Renal cortical epithelial cell (primary cell): ENCODE results near the gene LRRIQ4. TPM values are rescaled to one million over a fixed set of nuclear protein-coding genes. Genes with fewer than 3 reads are reported as not detected.

ENCODE experiments used
- DNase-seq: peaks from one replicate; pipeline ENCODE4 v3.0.0-alpha.2; 2011; ENCODE audit warnings: low read depth
- total RNA-seq: library from RNA; depleted of rRNA; stranded (reverse); fragments of >200 nt; gene quantifications from 2 replicates; pipeline ENCODE4 v1.2.3, GENCODE V29; 2014

The LRRIQ4 gene
- total RNA-seq, result 0.17 TPM in 1 of 2 replicates, not detected in the other

DNA sequence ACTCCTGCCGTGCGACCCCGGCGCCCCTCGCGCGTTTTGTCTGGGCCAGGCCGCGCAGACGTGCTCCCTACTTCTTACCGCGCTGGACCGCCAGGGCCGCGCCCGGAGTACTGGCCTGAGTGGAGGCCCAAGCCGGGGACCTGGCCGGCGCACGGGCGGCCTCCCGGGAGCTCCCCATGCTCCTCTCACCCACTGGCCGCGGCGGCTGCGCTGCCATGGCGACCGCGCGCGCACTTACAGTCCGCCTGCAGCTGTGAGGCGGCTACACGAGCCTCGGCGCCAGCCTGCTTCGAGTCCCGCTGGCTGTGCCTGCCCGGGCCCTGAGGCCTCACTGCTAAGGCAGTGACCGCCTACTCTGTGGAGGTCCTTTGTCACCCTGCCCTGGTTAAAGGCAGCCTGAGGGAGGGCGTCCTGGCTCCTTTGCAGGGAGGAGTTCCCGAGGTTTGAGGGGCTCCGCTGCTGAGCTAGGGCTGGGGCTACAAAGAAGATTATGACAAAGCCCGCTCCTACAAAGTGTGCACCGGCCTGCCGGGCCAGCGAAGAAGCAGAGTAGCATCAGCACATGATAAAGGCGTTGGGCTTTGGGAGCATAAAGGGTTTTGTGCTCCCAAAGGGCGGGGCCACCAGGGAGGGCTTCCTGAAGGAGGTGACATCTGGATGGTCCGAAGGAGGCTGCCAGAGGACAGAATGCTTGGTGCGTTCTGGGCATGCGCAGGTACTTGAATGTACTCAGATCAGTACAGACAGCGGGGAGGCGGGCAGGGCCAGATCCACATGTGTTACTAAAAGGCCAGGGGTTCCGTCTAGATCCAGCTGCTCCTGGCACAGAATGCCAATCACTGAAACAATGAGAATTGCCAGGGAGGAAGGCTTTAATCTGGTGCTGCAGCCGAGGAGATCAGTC, at the start of gene LRRIQ4, which contains the start of gene LRRC34:
LRRIQ4 (plus strand) TSS at position 539 of the 904 bp plus-strand sequence. CDS start 9,052 bp downstream, outside the sequence.
LRRC34 (minus strand) TSS at position 573 of the 904 bp plus-strand sequence; CDS start at position 217, 356 bp downstream.
- DNase-seq, result peak; percentile 66

DNA sequence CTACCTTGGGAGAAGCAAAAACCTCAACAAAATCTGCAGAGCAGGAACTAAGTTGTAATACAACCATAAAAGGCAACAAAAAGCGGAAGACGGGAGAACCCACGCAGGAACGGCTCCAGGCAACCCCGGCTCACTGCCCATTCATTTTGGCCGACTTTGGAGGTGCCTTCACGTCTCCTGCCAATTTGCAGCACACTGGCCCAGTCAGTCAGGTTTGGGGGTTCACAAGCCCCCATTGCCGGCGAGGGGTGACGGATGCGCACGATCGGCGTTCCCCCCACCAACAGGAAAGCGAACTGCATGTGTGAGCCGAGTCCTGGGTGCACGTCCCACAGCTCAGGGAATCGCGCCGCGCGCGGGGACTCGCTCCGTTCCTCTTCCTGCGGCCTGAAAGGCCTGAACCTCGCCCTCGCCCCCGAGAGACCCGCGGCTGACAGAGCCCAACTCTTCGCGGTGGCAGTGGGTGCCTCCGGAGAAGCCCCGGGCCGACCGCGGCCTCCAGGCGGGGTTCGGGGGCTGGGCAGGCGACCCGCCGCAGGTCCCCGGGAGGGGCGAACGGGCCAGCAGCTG, 48.3 kb upstream of the LRRIQ4 start:
- DNase-seq, result peak; percentile 45

DNA sequence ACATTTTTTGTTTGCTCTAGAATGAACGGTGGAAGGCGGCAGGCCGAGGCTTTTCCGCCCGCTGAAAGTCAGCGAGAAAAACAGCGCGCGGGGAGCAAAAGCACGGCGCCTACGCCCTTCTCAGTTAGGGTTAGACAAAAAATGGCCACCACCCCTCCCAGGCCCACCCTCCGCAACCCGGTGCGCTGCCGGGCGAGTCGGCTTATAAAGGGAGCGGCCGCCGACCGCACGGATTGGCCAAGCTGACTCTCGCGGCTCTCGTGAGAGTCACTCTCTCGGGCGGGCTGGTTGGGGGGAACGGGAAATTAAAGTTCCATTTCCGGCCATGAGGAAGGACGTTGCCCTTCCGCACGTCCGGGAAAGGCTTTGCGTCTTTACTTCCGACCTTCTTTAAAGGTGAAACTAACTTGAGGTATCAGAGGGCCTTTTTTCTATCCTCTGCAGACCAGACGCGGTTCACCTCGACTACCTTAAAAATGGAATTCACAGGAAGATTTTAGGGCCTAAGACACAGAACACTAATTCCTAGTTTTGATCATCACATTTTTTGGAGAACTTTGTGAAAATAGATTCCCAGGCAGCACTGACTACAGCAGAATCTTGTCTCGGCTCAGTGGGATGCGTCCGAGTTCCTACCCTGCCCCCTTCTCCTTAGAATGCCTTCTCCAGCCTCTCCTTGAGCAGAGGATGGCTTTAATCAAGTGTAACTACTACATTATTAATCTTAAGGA, 47.6 kb upstream of the LRRIQ4 start, which contains the start of gene TERC:
TERC (minus strand) TSS at position 179 of the 731 bp plus-strand sequence.
- peak; percentile 85 for DNase-seq

DNA sequence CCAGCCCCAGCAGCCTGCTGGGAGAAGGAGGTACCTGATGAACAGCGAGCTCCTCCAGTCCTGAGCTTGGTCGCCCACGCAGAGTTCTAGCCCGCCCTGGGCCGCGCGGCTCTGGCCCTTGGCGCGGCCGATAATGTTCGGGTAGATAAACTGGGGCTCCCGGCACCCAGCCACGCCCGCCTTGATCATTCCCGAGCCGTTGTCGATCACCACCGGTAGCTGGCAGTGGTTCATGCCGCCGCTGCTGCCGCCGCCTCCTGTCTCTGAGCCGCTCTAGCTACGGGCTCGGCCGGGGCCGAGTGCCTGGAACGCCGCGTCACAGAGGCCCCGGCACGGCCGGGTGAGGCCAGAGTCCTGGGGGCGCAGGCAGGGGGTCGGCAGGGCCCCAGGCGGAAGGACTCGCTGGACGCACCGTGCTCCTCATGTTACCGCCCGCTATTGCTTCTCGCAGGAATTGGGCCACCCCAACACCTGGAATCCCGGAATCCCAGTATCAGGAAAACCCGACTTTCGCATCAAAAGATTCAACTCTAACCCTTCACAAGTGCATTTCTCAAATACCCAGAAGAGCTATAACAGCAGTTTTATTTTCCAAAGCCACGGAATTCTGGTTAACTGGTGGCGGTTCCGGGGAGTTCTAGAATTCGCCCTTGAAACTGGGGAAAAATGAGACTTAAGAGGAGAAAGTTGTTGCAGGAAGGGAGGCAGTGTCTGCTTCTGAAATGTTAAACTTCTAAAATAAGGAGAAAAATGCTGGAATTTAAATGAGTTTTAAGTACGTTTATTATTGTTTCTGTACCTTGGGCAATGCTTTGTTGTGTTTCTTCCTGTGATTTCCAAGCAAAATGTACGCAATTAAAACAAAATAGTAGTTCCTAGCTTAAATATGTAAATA, 43.1 kb upstream of the LRRIQ4 start, which contains the start of gene ACTRT3:
ACTRT3 (minus strand) TSS at position 275 of the 895 bp plus-strand sequence; CDS start at position 234, 41 bp downstream.
- DNase-seq, result peak; percentile 57

DNA sequence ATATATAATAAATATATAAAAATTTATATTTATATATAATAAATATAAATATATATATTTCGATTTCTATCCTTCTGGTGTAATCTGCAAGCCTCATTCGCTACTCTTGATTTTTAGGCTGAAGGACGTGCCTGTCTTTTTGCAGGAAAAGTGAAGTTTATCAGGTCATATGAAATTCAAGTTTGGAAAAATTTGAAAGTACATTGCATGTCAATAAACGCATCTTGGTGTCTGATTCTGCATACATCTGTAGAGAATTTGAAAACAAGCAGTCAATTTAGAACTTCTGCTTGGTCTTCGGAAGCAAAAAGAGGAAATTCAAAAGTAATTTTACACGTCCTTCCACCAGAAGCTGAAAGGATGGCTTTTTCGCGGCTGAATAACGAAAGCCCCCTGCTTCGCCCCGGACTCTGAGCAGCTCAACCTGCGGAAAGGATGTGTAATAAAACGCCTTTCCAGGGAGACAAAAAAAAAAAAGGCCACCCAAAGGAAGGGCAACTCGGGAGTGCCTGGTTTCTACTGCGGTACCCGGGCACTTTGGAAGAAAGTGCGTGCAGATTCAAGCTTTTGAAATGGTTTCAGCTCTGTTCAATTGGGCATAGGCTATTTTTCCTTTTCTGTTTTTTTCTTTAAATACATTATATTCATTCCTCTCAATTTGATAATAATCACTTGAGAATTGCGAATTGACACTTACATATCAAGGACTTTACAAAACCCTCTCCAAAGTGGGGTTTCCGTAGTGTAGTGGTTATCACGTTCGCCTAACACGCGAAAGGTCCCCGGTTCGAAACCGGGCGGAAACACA, 41.0 kb upstream of the LRRIQ4 start:
- DNase-seq, result peak; percentile 81

DNA sequence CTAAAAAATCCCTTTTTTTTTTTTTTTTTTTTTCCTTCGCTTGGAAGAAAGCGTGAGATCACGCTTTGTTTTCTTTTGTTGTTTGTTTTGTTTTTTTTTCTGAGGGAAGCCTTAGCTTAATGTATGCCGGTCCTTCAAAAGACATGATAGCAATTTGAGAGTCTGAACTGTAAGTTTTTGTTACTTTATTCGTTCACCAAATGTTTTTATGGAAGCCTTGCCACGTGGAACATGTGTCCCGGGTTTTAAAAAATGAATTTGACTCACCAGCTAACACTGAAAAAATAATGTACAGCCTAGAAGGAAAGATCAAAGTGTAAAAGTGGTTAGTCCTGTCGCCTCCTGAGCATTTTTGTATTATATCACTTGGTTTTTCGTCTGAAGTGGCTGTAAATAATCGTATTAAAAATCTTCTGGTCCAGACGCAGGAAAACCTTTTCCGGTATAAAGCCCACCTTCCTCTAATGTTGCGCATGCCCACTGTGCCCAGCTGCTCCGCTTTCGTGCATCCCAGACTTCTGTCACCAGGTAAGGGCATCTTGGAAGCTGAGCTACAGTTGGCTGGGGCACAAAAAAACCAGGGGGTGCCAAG, 40.3 kb upstream of the LRRIQ4 start:
- DNase-seq, result peak; percentile 80

DNA sequence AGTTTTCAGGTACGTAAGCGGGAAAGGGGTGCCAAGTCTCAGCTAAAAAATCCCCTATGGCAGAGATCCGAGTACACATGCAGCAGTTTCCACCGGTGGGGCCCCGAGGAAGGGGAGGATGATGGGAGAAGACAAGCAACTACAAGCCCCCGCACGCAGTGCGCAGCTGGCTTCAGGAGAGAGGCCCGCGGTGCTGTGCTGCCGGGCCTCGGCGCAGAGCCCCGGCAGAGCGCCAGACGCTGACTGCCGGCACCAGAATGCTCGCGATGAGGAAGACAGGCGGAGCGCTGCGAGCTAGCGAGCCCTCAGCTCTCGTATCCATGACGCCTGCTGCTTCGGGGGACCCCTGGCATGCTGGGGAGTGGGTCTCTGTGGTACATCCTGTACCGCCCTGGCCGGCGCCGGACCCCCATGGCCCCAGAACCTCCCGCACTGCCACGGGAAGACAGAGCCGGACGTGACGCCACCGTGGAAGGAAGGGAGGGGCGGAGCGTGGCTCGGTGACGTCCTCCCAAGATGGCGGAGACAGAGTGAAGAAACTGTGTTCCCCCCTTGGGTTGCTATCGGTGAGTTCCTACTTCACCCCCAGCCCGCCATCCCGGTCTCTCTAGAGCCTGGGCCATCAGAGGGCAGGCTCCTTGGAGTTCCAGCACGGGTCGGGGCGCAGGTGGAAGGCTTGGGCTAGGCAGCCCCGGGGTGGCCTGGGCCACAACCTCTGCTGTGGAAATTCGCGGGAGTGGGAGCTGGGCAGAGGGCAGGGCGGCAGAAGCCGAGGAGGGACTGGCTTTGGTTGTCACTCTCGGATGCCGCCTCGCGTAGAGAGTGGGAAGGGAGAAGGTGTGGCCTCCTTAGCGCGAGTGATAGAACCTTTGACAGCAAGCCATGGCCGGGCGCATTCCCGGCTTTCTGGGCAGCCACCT, 39.5 kb upstream of the LRRIQ4 start, which contains the start of gene MYNN:
MYNN (plus strand) TSS at position 500 of the 920 bp plus-strand sequence. CDS start 900 bp downstream, outside the sequence.
- DNase-seq, result peak; percentile 73

DNA sequence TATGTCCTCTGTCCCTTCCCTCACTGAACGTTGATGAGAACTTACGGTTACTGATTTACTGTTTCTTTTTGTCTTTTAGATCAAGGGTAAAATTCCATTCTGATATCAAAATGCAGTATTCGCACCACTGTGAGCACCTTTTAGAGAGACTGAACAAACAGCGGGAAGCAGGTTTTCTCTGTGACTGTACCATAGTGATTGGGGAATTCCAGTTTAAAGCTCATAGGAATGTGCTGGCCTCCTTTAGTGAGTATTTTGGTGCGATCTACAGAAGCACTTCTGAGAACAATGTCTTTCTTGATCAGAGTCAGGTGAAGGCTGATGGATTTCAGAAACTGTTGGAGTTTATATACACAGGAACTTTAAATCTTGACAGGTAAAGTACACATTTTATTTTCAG, 38.5 kb upstream of the LRRIQ4 start:
- no peak for DNase-seq

DNA sequence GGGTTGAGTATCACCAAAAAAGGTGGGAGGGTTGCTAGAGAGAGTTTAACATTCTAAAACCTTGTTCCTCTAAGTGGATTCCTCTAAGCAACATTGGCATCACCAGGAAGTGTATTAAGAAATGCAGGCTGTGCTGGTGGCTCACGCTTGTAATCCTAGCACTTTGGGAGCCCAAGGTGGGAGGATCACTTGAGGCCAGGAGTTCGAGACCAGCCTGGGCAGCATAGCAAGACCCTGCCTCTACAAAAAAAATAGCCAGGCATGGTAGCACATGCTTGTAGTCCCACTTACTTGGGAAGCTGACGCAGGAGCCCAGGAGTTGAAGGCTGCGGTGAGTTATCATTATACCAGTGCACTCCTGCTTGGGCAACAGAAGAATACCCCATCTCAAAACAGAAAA, 34.8 kb upstream of the LRRIQ4 start:
- no peak for DNase-seq

DNA sequence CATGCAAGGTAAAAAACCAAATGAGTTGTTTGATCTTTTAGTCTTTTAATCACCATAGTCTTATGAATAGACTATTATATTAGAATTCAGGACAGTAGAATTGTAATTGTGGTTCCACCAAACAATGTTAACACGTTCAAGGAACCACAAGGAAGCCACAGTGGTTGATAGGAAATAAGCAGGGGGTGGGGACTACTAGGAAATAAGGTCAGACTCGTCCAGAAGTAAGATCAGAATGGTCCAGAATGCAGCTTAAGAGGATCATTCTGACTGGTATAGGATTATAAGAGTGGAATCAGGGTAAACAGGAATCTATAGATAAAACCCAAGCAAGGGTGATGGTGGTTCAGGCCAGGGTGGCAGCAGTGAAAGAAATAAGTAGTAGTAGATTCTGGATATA, 31.9 kb upstream of the LRRIQ4 start:
- DNase-seq, result no peak

DNA sequence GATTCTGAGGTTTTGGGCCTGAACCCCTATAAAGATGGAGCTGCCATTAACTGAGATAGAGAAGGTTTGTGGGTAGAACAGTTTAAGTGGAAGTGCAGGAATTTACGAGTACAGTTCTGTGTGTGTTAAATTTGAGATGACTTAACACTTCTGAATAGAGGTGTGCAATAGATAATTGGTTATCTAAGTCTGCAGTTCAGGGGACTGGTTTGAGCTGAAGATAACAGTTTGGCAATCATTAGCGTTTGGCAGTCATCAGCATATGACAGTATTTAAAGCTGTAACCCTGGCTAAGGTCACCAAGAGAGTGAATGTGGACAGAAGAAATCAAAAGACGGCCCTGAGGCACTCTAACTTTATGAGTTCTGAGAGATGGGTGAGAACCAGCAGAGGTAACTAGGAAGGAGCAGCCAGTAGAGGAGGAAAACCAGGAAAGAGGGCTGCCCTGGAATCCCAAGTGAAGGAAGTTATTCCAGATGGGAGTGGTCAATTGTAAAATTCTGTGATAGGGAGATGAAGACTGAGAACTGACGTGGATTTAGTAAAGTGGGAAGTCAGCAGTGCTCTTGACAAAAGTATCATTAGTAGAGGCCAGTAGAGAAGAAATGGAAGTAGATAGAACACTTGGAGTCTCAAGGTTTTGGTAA, 31.3 kb upstream of the LRRIQ4 start:
- no peak for DNase-seq

DNA sequence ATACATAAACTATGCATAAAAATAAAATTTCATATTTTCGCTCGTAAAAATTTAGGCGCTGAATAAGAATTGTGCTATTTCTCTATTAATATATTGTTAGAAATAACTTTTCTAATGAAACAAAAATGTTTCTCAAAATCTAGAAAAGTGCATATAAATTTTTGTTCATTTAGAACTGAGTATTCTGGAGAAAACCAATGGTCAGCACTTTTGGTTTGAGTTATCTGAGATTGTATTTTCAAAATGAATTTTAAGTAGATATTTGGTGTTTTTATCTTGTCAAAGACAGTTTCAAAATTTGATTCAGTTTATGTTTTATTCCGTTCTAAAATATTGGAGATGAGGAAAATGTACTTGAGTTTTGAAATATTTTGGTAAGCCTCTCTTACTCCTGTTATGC, 25.6 kb upstream of the LRRIQ4 start:
- no peak for DNase-seq

DNA sequence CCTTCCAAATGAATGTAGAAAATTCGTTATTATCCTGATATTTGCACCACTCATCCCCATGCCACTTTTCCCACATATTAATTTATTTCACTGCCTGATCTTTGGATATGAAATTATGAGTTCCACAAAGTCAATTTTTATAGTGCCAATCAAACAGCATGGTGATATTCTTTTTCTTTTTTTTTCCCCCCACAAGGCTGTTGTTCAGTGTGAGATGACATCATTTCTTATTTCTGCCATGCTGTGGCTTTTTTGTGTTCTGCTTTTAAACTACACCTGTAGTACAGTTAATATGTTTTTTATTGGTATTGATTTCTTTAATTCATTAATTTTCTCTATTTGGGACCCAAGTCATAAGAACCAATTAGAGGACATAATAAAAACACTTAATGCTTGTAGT, 24.9 kb upstream of the LRRIQ4 start:
- DNase-seq, result no peak

DNA sequence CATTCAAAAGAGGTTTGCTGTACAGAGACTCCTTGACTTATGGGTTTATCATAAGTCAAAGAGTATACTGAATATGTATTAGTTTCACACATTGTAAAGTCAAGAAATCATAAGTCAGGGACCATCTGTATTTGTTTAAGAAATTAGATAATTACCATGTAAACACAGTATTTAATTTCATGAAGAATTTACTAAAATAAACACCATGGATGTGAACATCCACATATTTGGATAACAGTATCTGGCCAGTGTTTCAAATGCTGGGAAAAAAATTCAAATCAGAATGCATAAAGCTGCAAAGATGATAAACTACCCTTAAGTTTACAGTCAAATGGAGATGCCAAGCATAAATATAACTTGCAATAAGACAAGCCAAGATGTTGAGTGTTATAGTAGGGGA, 22.5 kb upstream of the LRRIQ4 start:
- DNase-seq, result no peak

DNA sequence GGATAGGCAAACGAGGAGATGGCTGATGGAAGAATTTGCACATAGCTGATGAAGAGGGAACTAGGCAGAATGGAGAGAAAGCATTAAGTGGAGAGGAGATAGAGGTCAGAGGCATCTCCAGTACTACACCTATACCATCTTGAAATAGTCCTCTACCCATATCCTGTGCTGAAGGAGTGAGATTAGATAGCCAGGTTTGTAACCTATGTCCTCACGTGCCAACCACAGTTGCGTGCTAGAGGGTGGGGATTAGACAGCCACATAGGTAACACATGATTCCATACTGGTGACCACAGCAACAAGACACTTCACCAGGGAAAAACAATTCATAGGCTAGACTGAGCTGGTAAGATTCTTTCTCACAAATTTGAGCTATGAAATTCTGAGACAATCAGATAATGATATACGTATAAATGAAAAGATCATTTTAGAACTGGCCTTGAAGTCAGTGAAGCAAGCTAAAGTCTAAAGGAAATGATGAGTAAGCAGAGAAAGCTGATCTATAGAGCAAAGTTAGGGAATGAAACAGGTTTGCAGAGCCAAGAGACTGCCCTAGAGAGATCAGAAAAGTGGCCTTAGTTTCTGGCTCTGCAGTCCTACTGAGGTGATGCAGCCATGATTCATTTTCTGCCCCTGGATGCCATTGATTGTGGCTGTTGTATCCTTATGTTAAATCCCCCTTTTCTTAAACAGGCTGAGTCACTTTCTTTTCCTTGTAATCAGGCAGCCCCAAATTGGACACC, 21.8 kb upstream of the LRRIQ4 start:
- DNase-seq, result no peak

DNA sequence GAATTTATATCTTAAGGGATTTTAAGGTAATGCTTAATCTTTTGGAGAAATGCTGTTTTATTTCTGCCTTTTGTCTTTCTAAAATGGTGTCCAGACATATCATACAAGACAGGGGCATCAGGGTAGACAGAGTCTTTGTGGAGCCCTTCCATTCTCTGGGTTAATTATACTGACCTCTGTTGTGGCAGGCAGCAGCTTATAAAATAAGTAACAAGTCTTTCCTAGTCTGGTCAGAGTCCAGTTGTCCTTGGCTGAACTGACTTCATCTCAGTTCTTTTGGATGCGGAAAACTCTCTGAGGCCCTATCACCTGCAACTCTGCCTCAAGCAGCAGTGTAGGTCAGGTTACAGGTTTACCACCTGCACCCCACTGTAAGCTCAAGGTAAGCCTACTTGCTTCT, 20.3 kb upstream of the LRRIQ4 start:
- no peak for DNase-seq

DNA sequence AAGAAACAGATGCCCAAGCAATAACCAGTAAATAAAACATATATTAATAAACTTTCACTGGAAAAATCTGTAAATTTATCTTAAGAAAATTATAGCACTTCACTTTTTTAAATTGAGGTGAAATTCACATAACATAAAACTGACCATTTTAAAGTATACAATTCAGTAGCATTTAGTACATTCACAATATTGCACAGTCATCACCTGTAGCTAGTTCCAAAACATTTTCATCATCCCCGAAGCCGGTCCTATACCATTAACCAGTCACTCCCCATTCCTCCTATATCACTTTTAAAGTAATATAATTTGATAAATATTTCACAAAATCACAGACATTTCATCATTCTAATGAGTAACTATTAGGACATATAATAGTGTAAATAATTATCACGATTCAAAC, 8.0 kb upstream of the LRRIQ4 start:
- no peak for DNase-seq
